GM12878 (cell line): ENCODE data around the gene HMGXB4. TPM values are rescaled to one million over a fixed set of nuclear protein-coding genes. Genes with fewer than 3 reads are reported as not detected.
A peak's percentile ranks its signal among the peaks of the same experiment; 100 is the strongest.

Experiments used
- ATAC-seq: fragments of 200-7000 bp; cut with Tn5 transposase; 3 replicates; pipeline ENCODE4 v1.9.1; 2020; ENCODE audit warnings: mild to moderate bottlenecking, moderate library complexity
- BruUV-seq: library from RNA; stranded (reverse); fragments of 400-500 nt; replicated peaks from 2 replicates; lab custom pipeline; 2021; lab: Mats Ljungman, UMichigan
- CTCF ChIA-PET: fragments of 300-600 bp; sonication (Branson Sonifier 250); formaldehyde crosslinking; extraction: SDS; loops from one replicate; lab custom pipeline; 2021; ENCODE audit warnings: inconsistent platforms; lab: Yijun Ruan, JAX
- POLR2A ChIA-PET: fragments of 350-600 bp; formaldehyde crosslinking; extraction: SDS; loops from one replicate; lab custom pipeline; 2021; ENCODE audit warnings: inconsistent platforms; lab: Charles Lee
- RAD21 ChIA-PET: fragments of 300-600 bp; sonication (Branson Sonifier 250); formaldehyde crosslinking; loops from one replicate; lab custom pipeline; 2023; ENCODE audit warnings: antibody characterized with exemption; ENCODE audit not compliant: unreplicated experiment; lab: Charles Lee
- SMC1A ChIA-PET: fragments of 300-600 bp; sonication (Branson Sonifier 250); formaldehyde crosslinking; loops from one replicate; lab custom pipeline; 2023; ENCODE audit not compliant: unreplicated experiment, uncharacterized antibody; lab: Charles Lee
- DNase-seq: peaks from one replicate; pipeline ENCODE4 v3.0.0-alpha.2; 2011; ENCODE audit warnings: low read depth, low spot score
- FAIRE-seq: peaks from 3 replicates; lab custom pipeline; 2011; peaks lifted over from hg19 to GRCh38; lab: Jason Lieb, UNC
- H2AFZ ChIP-seq: 2 replicates; pipeline ENCODE4 v1.6.0; 2011; ENCODE audit warnings: low read depth, low read length, control low read depth; ENCODE audit not compliant: control insufficient read depth
- H3K27ac ChIP-seq: 2 replicates; pipeline ENCODE4 v1.5.1; 2011; ENCODE audit warnings: control low read depth; ENCODE audit not compliant: control insufficient read depth, insufficient read depth
- H3K27me3 ChIP-seq, 2 experiments: replicated peaks in 1 of 2; 2 replicates each; pipeline versions ENCODE4 v1.6.0 to v1.6.1; 2011; ENCODE audit warnings: low read length in 1 of 2; ENCODE audit not compliant: control insufficient read depth in 2 of 2, insufficient read depth in 2 of 2
- H3K36me3 ChIP-seq, 2 experiments: 2 replicates each; pipeline ENCODE4 v1.5.1; 2011; ENCODE audit warnings: low read length in 1 of 2; ENCODE audit not compliant: control insufficient read depth in 2 of 2, insufficient read depth in 2 of 2
- H3K4me1 ChIP-seq: 2 replicates; pipeline ENCODE4 v1.6.1; 2011; ENCODE audit warnings: mild to moderate bottlenecking, low read length, moderate library complexity, mixed read lengths; ENCODE audit not compliant: control insufficient read depth, insufficient read depth
- H3K4me2 ChIP-seq: 2 replicates; pipeline ENCODE4 v1.6.0; 2011; ENCODE audit warnings: control low read depth; ENCODE audit not compliant: control insufficient read depth, insufficient read depth
- H3K4me3 ChIP-seq: fragments of 200-600 bp; sonication (generic); 2 replicates; pipeline ENCODE4 v1.5.1; 2016
- H3K79me2 ChIP-seq: 2 replicates; pipeline ENCODE4 v1.6.0; 2011; ENCODE audit warnings: low read length; ENCODE audit not compliant: control insufficient read depth, insufficient read depth
- H3K9ac ChIP-seq: 2 replicates; pipeline ENCODE4 v1.8.0; 2011; ENCODE audit warnings: low read length, control low read depth, mixed read lengths; ENCODE audit not compliant: control insufficient read depth, insufficient read depth
- H3K9me3 ChIP-seq: replicated peaks from 3 replicates; pipeline ENCODE4 v1.5.1; 2011; ENCODE audit warnings: mild to moderate bottlenecking, low read length; ENCODE audit not compliant: control insufficient read depth, insufficient read depth
- H4K20me1 ChIP-seq: 2 replicates; pipeline ENCODE4 v1.6.0; 2011; ENCODE audit not compliant: control insufficient read depth, insufficient read depth
- EP300 ChIP-seq, 2 experiments: fragments of 150-350 bp in 1 of 2; IDR thresholded peaks; 2 replicates each; pipeline ENCODE4 v1.6.1; 2011 to 2012; ENCODE audit warnings: low read depth in 2 of 2, low read length in 2 of 2, borderline replicate concordance in 1 of 2, improper control_type of control experiment in 1 of 2, inconsistent platforms in 1 of 2; ENCODE audit not compliant: control insufficient read depth in 1 of 2
- PML ChIP-seq: IDR thresholded peaks from 2 replicates; pipeline ENCODE4 v1.6.1; 2012; ENCODE audit warnings: low read length, inconsistent platforms
- RBBP5 ChIP-seq: fragments of 200-600 bp; sonication (generic); conservative IDR thresholded peaks from 2 replicates; pipeline ENCODE4 v1.6.1; 2016
- SPI1 ChIP-seq: IDR thresholded peaks from 2 replicates; pipeline ENCODE4 v1.6.1; 2011; ENCODE audit warnings: low read depth, mild to moderate bottlenecking, low read length, moderate library complexity, borderline replicate concordance; ENCODE audit not compliant: insufficient read depth
- ZNF24 ChIP-seq: fragments of 450-650 bp; IDR thresholded peaks from 2 replicates; pipeline ENCODE4 v1.6.1; 2017; ENCODE audit warnings: antibody characterized with exemption, mild to moderate bottlenecking
- ZZZ3 ChIP-seq: IDR thresholded peaks from 2 replicates; pipeline ENCODE4 v1.6.1; 2011; ENCODE audit warnings: low read depth; ENCODE audit not compliant: control insufficient read depth, insufficient read length
- WGBS: methylation state at CpG from one replicate; pipeline ENCODE4 v1.1.6; 2016; ENCODE audit warnings: low lambda C conversion rate; ENCODE audit not compliant: insufficient replicate concordance, insufficient coverage; ENCODE audit errors: missing lambda C conversion rate; 5-methylcytosine and 5-hydroxymethylcytosine counted together
- in situ Hi-C: fragments of 300-500 bp; cut with MboI; formaldehyde crosslinking; loops from 9 replicates; pipeline ENCODE4 v1.14.3; 2018; ENCODE audit warnings: mixed read lengths
- intact Hi-C: fragments of 100-400 bp; cut with micrococcal nuclease; formaldehyde crosslinking; loops from one replicate; pipeline ENCODE4 v1.14.2; 2022; ENCODE audit not compliant: unreplicated experiment
- polyA plus RNA-seq, 11 experiments: library from polyadenylated mRNA; depleted of rRNA in 4 of 11; unstranded in 6 of 11; stranded (reverse) in 5 of 11; fragments of >200 nt; fragmentation: Nextera tagmentation in 4 of 11; fragmentation: Illumina TruSeq in 1 of 11; extraction: Ambion mirVana in 4 of 11; extraction: Trizol in 1 of 11; gene quantifications; 1 replicate in 1 of 11; 2 replicates in 10 of 11; pipeline versions ENCODE4 v1.2.1 to v1.2.3, GENCODE V29; 2011 to 2016; ENCODE audit warnings: inconsistent platforms in 2 of 11, missing spikeins in 2 of 11, low read depth in 1 of 11
- total RNA-seq, 4 experiments: library from RNA; depleted of rRNA in 3 of 4; stranded (reverse); fragments of >200 nt in 3 of 4; fragmentation: Illumina TruSeq in 1 of 4; extraction: Trizol in 1 of 4; gene quantifications; 2 replicates each; pipeline versions ENCODE4 v1.2.1 to v1.2.3, GENCODE V29; 2013 to 2021

HMGXB4 gene
- total and polyA plus RNA-seq, 10 of the 15 experiments (the other 5 are each of a cell fraction or from before 2014, with no cell fraction given) = 15.5 to 44.5 (median 24.9) TPM

- TF ChIP-seq ZZZ3 = no peak
- TF ChIP-seq SPI1 = no peak
- no peak for TF ChIP-seq PML
- no peak for TF ChIP-seq RBBP5
Observed at GRCh38 chr22:35220221-35220620, 37.1 kb upstream of the HMGXB4 start (continued).

GRCh38 chr22:35225010-35225409 lies 32.3 kb upstream of the HMGXB4 start:
- H3K79me2 ChIP-seq = peaks cover under 1% of the 10 kb centered on the region; the same call in 1 of the 2 replicates
- no TSS peak for BruUV-seq
- H3K4me1 ChIP-seq = no peaks in the 10 kb centered on the region
- intact Hi-C loops = loop anchor here (10.0 kb wide), 1 partner anchor 170 kb away; no protein-coding TSS in a partner anchor
- no peak overlapping the region for H3K27ac ChIP-seq
- 58% methylated on average over 4 of the region's 4 CpGs for WGBS
- no peaks in the 10 kb centered on the region for H3K9me3 ChIP-seq
- H3K36me3 ChIP-seq = no peaks in the 10 kb centered on the region
- ChIA-PET RAD21 (no interaction called here), POLR2A (no interaction called here), CTCF (interaction anchor here (0.6 kb wide), 1 partner anchor 60 kb away, joined by 3 read pairs; no protein-coding TSS in a partner anchor), SMC1A (interaction anchor here (1.0 kb wide), 1 partner anchor 19 kb away, joined by 5 read pairs; no protein-coding TSS in a partner anchor)
- no peaks in the 10 kb centered on the region for H3K27me3 ChIP-seq
- H3K9ac ChIP-seq = no peak overlapping the region
- in situ Hi-C loops = no loop called here
- H4K20me1 ChIP-seq = no peaks in the 10 kb centered on the region
- H3K4me2 ChIP-seq = no peak overlapping the region
- TF ChIP-seq EP300 (IDR thresholded peaks at IDR 0.05; ENCODE audit: borderline replicate concordance in 1 of 2, control insufficient read depth in 1 of 2, low read depth in 2 of 2, low read length in 2 of 2) (no peak), ZNF24 (peak; percentile 46; the same call in 1 of the 2 replicates)
- FAIRE-seq = no peak
- H2AFZ ChIP-seq = no peak overlapping the region
- DNase-seq = no peak
- no peak overlapping the region for H3K4me3 ChIP-seq
- no peak for ATAC-seq
